ENCODE data around the gene WIZ. TPM values are rescaled to one million over a fixed set of nuclear protein-coding genes. Genes with fewer than 3 reads are reported as not detected.

WIZ gene
- total and polyA plus RNA-seq, 9 of the 15 experiments (the other 6 are each of a cell fraction or from before 2014, with no cell fraction given) = 0.06 to 37.5 (median 4.8) TPM

DNA sequence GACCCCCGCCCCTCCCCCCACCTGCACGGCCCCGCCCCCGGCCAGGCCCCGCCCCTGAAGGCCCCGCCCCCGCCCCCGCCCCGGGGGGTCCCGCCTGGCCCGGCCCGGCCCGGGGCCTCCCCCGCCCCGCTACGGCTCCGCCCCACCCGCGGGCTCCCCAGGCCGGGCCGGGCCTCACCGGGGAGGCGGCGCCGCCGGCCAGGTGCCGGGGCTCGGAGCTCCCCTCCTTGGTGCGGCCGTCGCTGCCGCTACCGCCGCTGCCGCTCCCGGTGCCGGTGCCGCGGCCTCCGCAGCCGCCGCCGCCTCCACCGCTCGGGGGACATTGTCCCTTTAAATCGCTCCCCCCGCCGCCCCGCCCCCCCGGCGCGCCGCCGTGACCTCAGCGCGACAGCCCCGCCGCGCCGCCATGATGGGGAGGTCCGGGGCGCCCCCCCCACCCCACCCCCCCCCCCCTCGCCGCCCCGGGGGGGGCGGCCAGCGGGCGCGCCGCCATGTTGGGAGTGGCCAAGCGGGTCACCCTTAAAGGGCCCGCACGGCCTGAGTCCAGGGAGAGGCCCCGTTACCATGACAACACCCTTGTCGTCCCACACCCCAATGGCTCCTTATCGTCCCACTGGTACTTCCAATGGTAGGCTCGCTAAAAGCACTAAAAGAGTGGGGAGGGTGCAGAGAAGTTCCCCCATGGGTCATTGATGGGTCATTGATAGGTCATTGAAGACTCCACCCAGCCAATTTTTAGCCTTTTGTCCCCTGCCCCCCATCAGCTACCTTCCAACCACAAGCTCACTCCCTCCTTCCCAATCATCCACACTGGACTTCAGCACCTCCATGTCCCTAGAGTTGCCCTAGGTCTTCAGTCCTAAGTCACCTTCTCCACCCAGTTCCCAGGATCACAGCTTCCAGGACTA, at the start of gene WIZ (continued):
- TF ChIP-seq ARID2 (IDR thresholded peaks at IDR 0.05) (no peak), TBP (optimal IDR thresholded peaks at IDR 0.05; ENCODE audit: low read depth, low read length) (no peak), KLF10 (CRISPR knock-in tag; IDR thresholded peaks at IDR 0.05) (no peak), NEUROD1 (IDR thresholded peaks at IDR 0.05; ENCODE audit: borderline replicate concordance, low read depth, low read length, partially characterized antibody) (no peak), BCOR (IDR thresholded peaks at IDR 0.05) (no peak), ZNF347 (CRISPR knock-in tag; IDR thresholded peaks at IDR 0.05; ENCODE audit: low read depth) (no peak), FOXJ2 (tag; IDR thresholded peaks at IDR 0.05) (no peak), TARDBP (IDR thresholded peaks at IDR 0.05) (no peak), ZNF354B (CRISPR knock-in tag; IDR thresholded peaks at IDR 0.05) (no peak), PHF21A (IDR thresholded peaks at IDR 0.05; ENCODE audit: borderline replicate concordance, low read depth) (no peak), ZFP30 (CRISPR knock-in tag; IDR thresholded peaks at IDR 0.05; ENCODE audit: borderline replicate concordance) (no peak), HEY1 (CRISPR knock-in tag; IDR thresholded peaks at IDR 0.05; ENCODE audit: borderline replicate concordance) (no peak), BRCA1 (IDR thresholded peaks at IDR 0.05) (no peak), BRCA1 (CRISPR knock-in tag; IDR thresholded peaks at IDR 0.05) (no peak)
- TF ChIP-seq, protein P1, sequence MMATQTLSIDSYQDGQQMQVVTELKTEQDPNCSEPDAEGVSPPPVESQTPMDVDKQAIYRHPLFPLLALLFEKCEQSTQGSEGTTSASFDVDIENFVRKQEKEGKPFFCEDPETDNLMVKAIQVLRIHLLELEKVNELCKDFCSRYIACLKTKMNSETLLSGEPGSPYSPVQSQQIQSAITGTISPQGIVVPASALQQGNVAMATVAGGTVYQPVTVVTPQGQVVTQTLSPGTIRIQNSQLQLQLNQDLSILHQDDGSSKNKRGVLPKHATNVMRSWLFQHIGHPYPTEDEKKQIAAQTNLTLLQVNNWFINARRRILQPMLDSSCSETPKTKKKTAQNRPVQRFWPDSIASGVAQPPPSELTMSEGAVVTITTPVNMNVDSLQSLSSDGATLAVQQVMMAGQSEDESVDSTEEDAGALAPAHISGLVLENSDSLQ (IDR thresholded peaks at IDR 0.05) = no peak
- TF ChIP-seq, protein P2, sequence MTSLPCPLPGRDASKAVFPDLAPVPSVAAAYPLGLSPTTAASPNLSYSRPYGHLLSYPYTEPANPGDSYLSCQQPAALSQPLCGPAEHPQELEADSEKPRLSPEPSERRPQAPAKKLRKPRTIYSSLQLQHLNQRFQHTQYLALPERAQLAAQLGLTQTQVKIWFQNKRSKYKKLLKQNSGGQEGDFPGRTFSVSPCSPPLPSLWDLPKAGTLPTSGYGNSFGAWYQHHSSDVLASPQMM (CRISPR knock-in tag; IDR thresholded peaks at IDR 0.05) = no peak
- TF ChIP-seq, protein P3, sequence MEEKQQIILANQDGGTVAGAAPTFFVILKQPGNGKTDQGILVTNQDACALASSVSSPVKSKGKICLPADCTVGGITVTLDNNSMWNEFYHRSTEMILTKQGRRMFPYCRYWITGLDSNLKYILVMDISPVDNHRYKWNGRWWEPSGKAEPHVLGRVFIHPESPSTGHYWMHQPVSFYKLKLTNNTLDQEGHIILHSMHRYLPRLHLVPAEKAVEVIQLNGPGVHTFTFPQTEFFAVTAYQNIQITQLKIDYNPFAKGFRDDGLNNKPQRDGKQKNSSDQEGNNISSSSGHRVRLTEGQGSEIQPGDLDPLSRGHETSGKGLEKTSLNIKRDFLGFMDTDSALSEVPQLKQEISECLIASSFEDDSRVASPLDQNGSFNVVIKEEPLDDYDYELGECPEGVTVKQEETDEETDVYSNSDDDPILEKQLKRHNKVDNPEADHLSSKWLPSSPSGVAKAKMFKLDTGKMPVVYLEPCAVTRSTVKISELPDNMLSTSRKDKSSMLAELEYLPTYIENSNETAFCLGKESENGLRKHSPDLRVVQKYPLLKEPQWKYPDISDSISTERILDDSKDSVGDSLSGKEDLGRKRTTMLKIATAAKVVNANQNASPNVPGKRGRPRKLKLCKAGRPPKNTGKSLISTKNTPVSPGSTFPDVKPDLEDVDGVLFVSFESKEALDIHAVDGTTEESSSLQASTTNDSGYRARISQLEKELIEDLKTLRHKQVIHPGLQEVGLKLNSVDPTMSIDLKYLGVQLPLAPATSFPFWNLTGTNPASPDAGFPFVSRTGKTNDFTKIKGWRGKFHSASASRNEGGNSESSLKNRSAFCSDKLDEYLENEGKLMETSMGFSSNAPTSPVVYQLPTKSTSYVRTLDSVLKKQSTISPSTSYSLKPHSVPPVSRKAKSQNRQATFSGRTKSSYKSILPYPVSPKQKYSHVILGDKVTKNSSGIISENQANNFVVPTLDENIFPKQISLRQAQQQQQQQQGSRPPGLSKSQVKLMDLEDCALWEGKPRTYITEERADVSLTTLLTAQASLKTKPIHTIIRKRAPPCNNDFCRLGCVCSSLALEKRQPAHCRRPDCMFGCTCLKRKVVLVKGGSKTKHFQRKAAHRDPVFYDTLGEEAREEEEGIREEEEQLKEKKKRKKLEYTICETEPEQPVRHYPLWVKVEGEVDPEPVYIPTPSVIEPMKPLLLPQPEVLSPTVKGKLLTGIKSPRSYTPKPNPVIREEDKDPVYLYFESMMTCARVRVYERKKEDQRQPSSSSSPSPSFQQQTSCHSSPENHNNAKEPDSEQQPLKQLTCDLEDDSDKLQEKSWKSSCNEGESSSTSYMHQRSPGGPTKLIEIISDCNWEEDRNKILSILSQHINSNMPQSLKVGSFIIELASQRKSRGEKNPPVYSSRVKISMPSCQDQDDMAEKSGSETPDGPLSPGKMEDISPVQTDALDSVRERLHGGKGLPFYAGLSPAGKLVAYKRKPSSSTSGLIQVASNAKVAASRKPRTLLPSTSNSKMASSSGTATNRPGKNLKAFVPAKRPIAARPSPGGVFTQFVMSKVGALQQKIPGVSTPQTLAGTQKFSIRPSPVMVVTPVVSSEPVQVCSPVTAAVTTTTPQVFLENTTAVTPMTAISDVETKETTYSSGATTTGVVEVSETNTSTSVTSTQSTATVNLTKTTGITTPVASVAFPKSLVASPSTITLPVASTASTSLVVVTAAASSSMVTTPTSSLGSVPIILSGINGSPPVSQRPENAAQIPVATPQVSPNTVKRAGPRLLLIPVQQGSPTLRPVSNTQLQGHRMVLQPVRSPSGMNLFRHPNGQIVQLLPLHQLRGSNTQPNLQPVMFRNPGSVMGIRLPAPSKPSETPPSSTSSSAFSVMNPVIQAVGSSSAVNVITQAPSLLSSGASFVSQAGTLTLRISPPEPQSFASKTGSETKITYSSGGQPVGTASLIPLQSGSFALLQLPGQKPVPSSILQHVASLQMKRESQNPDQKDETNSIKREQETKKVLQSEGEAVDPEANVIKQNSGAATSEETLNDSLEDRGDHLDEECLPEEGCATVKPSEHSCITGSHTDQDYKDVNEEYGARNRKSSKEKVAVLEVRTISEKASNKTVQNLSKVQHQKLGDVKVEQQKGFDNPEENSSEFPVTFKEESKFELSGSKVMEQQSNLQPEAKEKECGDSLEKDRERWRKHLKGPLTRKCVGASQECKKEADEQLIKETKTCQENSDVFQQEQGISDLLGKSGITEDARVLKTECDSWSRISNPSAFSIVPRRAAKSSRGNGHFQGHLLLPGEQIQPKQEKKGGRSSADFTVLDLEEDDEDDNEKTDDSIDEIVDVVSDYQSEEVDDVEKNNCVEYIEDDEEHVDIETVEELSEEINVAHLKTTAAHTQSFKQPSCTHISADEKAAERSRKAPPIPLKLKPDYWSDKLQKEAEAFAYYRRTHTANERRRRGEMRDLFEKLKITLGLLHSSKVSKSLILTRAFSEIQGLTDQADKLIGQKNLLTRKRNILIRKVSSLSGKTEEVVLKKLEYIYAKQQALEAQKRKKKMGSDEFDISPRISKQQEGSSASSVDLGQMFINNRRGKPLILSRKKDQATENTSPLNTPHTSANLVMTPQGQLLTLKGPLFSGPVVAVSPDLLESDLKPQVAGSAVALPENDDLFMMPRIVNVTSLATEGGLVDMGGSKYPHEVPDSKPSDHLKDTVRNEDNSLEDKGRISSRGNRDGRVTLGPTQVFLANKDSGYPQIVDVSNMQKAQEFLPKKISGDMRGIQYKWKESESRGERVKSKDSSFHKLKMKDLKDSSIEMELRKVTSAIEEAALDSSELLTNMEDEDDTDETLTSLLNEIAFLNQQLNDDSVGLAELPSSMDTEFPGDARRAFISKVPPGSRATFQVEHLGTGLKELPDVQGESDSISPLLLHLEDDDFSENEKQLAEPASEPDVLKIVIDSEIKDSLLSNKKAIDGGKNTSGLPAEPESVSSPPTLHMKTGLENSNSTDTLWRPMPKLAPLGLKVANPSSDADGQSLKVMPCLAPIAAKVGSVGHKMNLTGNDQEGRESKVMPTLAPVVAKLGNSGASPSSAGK (IDR thresholded peaks at IDR 0.05) = no peak

Measured in K562 (cell line).